ENCODE measurements around the gene DAGLA.

GRCh38 chr11:61682906-61683675, 2.9 kb downstream of the DAGLA start:
- no peak for TF ChIP-seq POLR2A (IDR thresholded peaks at IDR 0.05)
- TF ChIP-seq, protein P1, sequence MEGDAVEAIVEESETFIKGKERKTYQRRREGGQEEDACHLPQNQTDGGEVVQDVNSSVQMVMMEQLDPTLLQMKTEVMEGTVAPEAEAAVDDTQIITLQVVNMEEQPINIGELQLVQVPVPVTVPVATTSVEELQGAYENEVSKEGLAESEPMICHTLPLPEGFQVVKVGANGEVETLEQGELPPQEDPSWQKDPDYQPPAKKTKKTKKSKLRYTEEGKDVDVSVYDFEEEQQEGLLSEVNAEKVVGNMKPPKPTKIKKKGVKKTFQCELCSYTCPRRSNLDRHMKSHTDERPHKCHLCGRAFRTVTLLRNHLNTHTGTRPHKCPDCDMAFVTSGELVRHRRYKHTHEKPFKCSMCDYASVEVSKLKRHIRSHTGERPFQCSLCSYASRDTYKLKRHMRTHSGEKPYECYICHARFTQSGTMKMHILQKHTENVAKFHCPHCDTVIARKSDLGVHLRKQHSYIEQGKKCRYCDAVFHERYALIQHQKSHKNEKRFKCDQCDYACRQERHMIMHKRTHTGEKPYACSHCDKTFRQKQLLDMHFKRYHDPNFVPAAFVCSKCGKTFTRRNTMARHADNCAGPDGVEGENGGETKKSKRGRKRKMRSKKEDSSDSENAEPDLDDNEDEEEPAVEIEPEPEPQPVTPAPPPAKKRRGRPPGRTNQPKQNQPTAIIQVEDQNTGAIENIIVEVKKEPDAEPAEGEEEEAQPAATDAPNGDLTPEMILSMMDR (IDR thresholded peaks at IDR 0.05), result no peak
- no peak for TF ChIP-seq POLR2AphosphoS5 (IDR thresholded peaks at IDR 0.05)
